ENCODE data around the gene KRTAP5-3.
A peak's percentile ranks its signal among the peaks of the same experiment; 100 is the strongest.
"Not testable (repeated sequence)": the region's sequence is repeated elsewhere in the genome, so short reads cannot be mapped to it uniquely, and the experiment has no call there.

KRTAP5-3 gene

GRCh38 chr11:1582909-1583308, 25.4 kb downstream of the KRTAP5-3 start:
- DNase-seq (ENCODE audit: low read depth in 2 of 2): not testable (repeated sequence)

GRCh38 chr11:1581976-1582375, 26.3 kb downstream of the KRTAP5-3 start:
- no peak for DNase-seq (ENCODE audit: low read depth in 2 of 2)

- no peak for DNase-seq (ENCODE audit: low read depth in 2 of 2)
Observed at GRCh38 chr11:1576825-1577224, 31.4 kb downstream of the KRTAP5-3 start.

GRCh38 chr11:1575756-1576155, 32.5 kb downstream of the KRTAP5-3 start:
- not testable (repeated sequence) for DNase-seq (ENCODE audit: low read depth in 2 of 2)

- no peak for DNase-seq (ENCODE audit: low read depth in 2 of 2)
Observed at GRCh38 chr11:1574933-1575242, 33.4 kb downstream of the KRTAP5-3 start.

GRCh38 chr11:1574238-1574932, 33.9 kb downstream of the KRTAP5-3 start:
- no peak for DNase-seq (ENCODE audit: low read depth in 2 of 2)

GRCh38 chr11:1573903-1574237, 34.4 kb downstream of the KRTAP5-3 start:
- DNase-seq (ENCODE audit: low read depth in 2 of 2): no peak

GRCh38 chr11:1573077-1573902, 35.0 kb downstream of the KRTAP5-3 start:
- DNase-seq (ENCODE audit: low read depth in 2 of 2): no peak

GRCh38 chr11:1572197-1573076, 35.8 kb downstream of the KRTAP5-3 start, which contains the start of gene DUSP8:
DUSP8 (minus strand) TSS chr11:1572271; CDS start chr11:1565826, 6,445 bp downstream.
- DNase-seq (ENCODE audit: low read depth in 2 of 2): peak; percentile 87 to 92

GRCh38 chr11:1571760-1572196, 36.5 kb downstream of the KRTAP5-3 start:
- no peak for DNase-seq (ENCODE audit: low read depth in 2 of 2)

- DNase-seq (ENCODE audit: low read depth in 2 of 2): no peak
Observed at GRCh38 chr11:1570896-1571759, 37.1 kb downstream of the KRTAP5-3 start.

GRCh38 chr11:1570531-1570895, 37.8 kb downstream of the KRTAP5-3 start:
- no peak for DNase-seq (ENCODE audit: low read depth in 2 of 2)

- no peak for DNase-seq (ENCODE audit: low read depth in 2 of 2)
Observed at GRCh38 chr11:1570001-1570453, 38.2 kb downstream of the KRTAP5-3 start.

GRCh38 chr11:1569251-1569780, 38.9 kb downstream of the KRTAP5-3 start:
- DNase-seq (ENCODE audit: low read depth in 2 of 2): no peak

GRCh38 chr11:1568441-1568911, 39.8 kb downstream of the KRTAP5-3 start:
- no peak for DNase-seq (ENCODE audit: low read depth in 2 of 2)

- no peak for DNase-seq (ENCODE audit: low read depth in 2 of 2)
Observed at GRCh38 chr11:1567721-1568100, 40.6 kb downstream of the KRTAP5-3 start.

- no peak for DNase-seq (ENCODE audit: low read depth in 2 of 2)
Observed at GRCh38 chr11:1567052-1567720, 41.1 kb downstream of the KRTAP5-3 start.

GRCh38 chr11:1566381-1567051, 41.7 kb downstream of the KRTAP5-3 start:
- no peak for DNase-seq (ENCODE audit: low read depth in 2 of 2)

- DNase-seq (ENCODE audit: low read depth in 2 of 2): no peak
Observed at GRCh38 chr11:1565904-1566247, 42.4 kb downstream of the KRTAP5-3 start.

Measured in stimulated activated CD8-positive, alpha-beta memory T cell treated with anti-CD3 and anti-CD28 coated beads, Interleukin-7, amount 100 ng/mL, for 1 hour (primary cell).